Stimulated activated CD4-positive, alpha-beta T cell treated with anti-CD3 and anti-CD28 coated beads, Interleukin-15, amount 100 ng/mL, for 1 hour (primary cell): ENCODE results near the gene MR1.

Source experiments
- DNase-seq, 2 donors: peaks; one replicate each; pipeline ENCODE4 v3.0.0-alpha.2; 2020; ENCODE audit warnings: low read depth in 1 of 2, low spot score in 1 of 2

Gene MR1

GRCh38 chr1:181090641-181091126 is 56.9 kb downstream of the MR1 start:
- no peak for DNase-seq

GRCh38 chr1:181091309-181092040 is 57.7 kb downstream of the MR1 start:
- DNase-seq, result no peak

GRCh38 chr1:181092056-181092455 is 58.3 kb downstream of the MR1 start:
- no peak for DNase-seq

- DNase-seq, result no peak
These were observed 59.2 kb downstream of the MR1 start for GRCh38 chr1:181092883-181093458.

GRCh38 chr1:181094416-181095212 is 60.8 kb downstream of the MR1 start:
- DNase-seq, result no peak

- no peak for DNase-seq
These were observed 61.5 kb downstream of the MR1 start for GRCh38 chr1:181095260-181095659.

GRCh38 chr1:181095763-181096184 is 62.0 kb downstream of the MR1 start:
- no peak for DNase-seq

GRCh38 chr1:181097242-181097641 is 63.5 kb downstream of the MR1 start:
- DNase-seq, result no peak

GRCh38 chr1:181099152-181100014 is 65.6 kb downstream of the MR1 start:
- peak in 1 of 2 donors; percentile 16 for DNase-seq

GRCh38 chr1:181100015-181100905 is 66.5 kb downstream of the MR1 start:
- DNase-seq, result peak in 1 of 2 donors; percentile 30

GRCh38 chr1:181100934-181101333 is 67.2 kb downstream of the MR1 start:
- no peak for DNase-seq

GRCh38 chr1:181101581-181102226 is 67.9 kb downstream of the MR1 start:
- no peak for DNase-seq

GRCh38 chr1:181102841-181103240 is 69.1 kb downstream of the MR1 start:
- DNase-seq, result no peak

- DNase-seq, result no peak
These were observed 69.6 kb downstream of the MR1 start for GRCh38 chr1:181103399-181103798.

- DNase-seq, result no peak
These were observed 70.4 kb downstream of the MR1 start for GRCh38 chr1:181104042-181104789.

- peak; percentile 6 to 12 for DNase-seq
These were observed 71.0 kb downstream of the MR1 start for GRCh38 chr1:181104790-181105133.

GRCh38 chr1:181105134-181106021 is 71.6 kb downstream of the MR1 start:
- peak; percentile 88 to 91 for DNase-seq

GRCh38 chr1:181106022-181106312 is 72.2 kb downstream of the MR1 start:
- no peak for DNase-seq
